Adipocyte (in vitro differentiated cells): Measurements from ENCODE around the gene ZCWPW1.

Experiments used
- DNase-seq: peaks from one replicate; pipeline ENCODE4 v3.0.0-alpha.2; 2015; ENCODE audit warnings: low read depth
- H3K27me3 ChIP-seq: replicated peaks from 2 replicates; pipeline ENCODE4 v1.7.0; 2013; ENCODE audit warnings: mild to moderate bottlenecking, low read length, moderate library complexity; ENCODE audit not compliant: control insufficient read depth, insufficient read depth
- H3K36me3 ChIP-seq: 2 replicates; pipeline ENCODE4 v1.7.0; 2013; ENCODE audit warnings: low read length, mild to moderate bottlenecking, moderate library complexity; ENCODE audit not compliant: control insufficient read depth, insufficient read depth, severe bottlenecking
- H3K4me1 ChIP-seq: 2 replicates; pipeline ENCODE4 v1.7.0; 2013; ENCODE audit warnings: mild to moderate bottlenecking, low read length, moderate library complexity; ENCODE audit not compliant: control insufficient read depth, insufficient read depth
- H3K4me3 ChIP-seq: 2 replicates; pipeline ENCODE4 v1.7.0; 2013; ENCODE audit warnings: mild to moderate bottlenecking, low read length, moderate library complexity
- H3K9ac ChIP-seq: 2 replicates; pipeline ENCODE4 v1.7.0; 2013; ENCODE audit warnings: mild to moderate bottlenecking, low read length, moderate library complexity
- H3K9me3 ChIP-seq: 2 replicates; pipeline ENCODE4 v1.7.0; 2013; ENCODE audit warnings: mild to moderate bottlenecking, low read length, moderate library complexity; ENCODE audit not compliant: control insufficient read depth

Gene ZCWPW1

GRCh38 chr7:100407285-100408180 is 21.0 kb downstream of the ZCWPW1 start:
- Histone ChIP-seq H3K4me3 (no peak overlapping the region), H3K4me1 (peaks cover 13% of the 10 kb centered on the region), H3K36me3 (no peaks in the 10 kb centered on the region), H3K9me3 (no peaks in the 10 kb centered on the region), H3K9ac (peak overlapping the region; percentile 35), H3K27me3 (peaks cover 13% of the 10 kb centered on the region)
- peak; percentile 91 for DNase-seq

- Histone ChIP-seq H3K9me3 (no peaks in the 10 kb centered on the region), H3K36me3 (no peaks in the 10 kb centered on the region), H3K4me1 (peaks cover 13% of the 10 kb centered on the region), H3K9ac (peak overlapping the region; percentile 35), H3K27me3 (peaks cover 13% of the 10 kb centered on the region), H3K4me3 (no peak overlapping the region)
- DNase-seq: no peak
These were observed 21.7 kb downstream of the ZCWPW1 start for GRCh38 chr7:100406767-100407166.

GRCh38 chr7:100402241-100402640 is 26.3 kb downstream of the ZCWPW1 start:
- Histone ChIP-seq H3K27me3 (peaks cover 7% of the 10 kb centered on the region), H3K4me3 (no peak overlapping the region), H3K36me3 (no peaks in the 10 kb centered on the region), H3K9ac (no peak overlapping the region), H3K9me3 (no peaks in the 10 kb centered on the region), H3K4me1 (peaks cover 16% of the 10 kb centered on the region)
- no peak for DNase-seq

GRCh38 chr7:100401811-100402210 is 26.7 kb downstream of the ZCWPW1 start:
- no peak for DNase-seq
- H3K9ac ChIP-seq: no peak overlapping the region
- H3K27me3 ChIP-seq: peaks cover 7% of the 10 kb centered on the region
- no peaks in the 10 kb centered on the region for H3K36me3 ChIP-seq
- no peaks in the 10 kb centered on the region for H3K9me3 ChIP-seq
- peaks cover 15% of the 10 kb centered on the region for H3K4me1 ChIP-seq
- H3K4me3 ChIP-seq: no peak overlapping the region

- DNase-seq: no peak
- Histone ChIP-seq H3K27me3 (peaks cover 7% of the 10 kb centered on the region), H3K36me3 (no peaks in the 10 kb centered on the region), H3K4me3 (no peak overlapping the region), H3K9me3 (no peaks in the 10 kb centered on the region), H3K9ac (no peak overlapping the region), H3K4me1 (peaks cover 14% of the 10 kb centered on the region)
These were observed 27.8 kb downstream of the ZCWPW1 start for GRCh38 chr7:100400656-100401055.

- Histone ChIP-seq H3K36me3 (no peaks in the 10 kb centered on the region), H3K9me3 (no peaks in the 10 kb centered on the region), H3K4me3 (no peak overlapping the region), H3K9ac (no peak overlapping the region), H3K4me1 (peaks cover 14% of the 10 kb centered on the region), H3K27me3 (peaks cover 7% of the 10 kb centered on the region)
- no peak for DNase-seq
These were observed 28.5 kb downstream of the ZCWPW1 start for GRCh38 chr7:100400041-100400440.

GRCh38 chr7:100398239-100398638 is 30.3 kb downstream of the ZCWPW1 start:
- no peak overlapping the region for H3K4me3 ChIP-seq
- peaks cover 14% of the 10 kb centered on the region for H3K4me1 ChIP-seq
- no peak overlapping the region for H3K9ac ChIP-seq
- no peaks in the 10 kb centered on the region for H3K9me3 ChIP-seq
- no peak for DNase-seq
- no peaks in the 10 kb centered on the region for H3K36me3 ChIP-seq
- H3K27me3 ChIP-seq: peaks cover 7% of the 10 kb centered on the region

GRCh38 chr7:100397315-100398081 is 31.0 kb downstream of the ZCWPW1 start:
- Histone ChIP-seq H3K4me3 (no peak overlapping the region), H3K9me3 (no peaks in the 10 kb centered on the region), H3K36me3 (no peaks in the 10 kb centered on the region), H3K27me3 (peaks cover 7% of the 10 kb centered on the region), H3K4me1 (peaks cover 18% of the 10 kb centered on the region), H3K9ac (no peak overlapping the region)
- DNase-seq: no peak

GRCh38 chr7:100396421-100396982 is 32.0 kb downstream of the ZCWPW1 start:
- peaks cover 7% of the 10 kb centered on the region for H3K27me3 ChIP-seq

GRCh38 chr7:100394077-100394476 is 34.4 kb downstream of the ZCWPW1 start:
- Histone ChIP-seq H3K4me3 (no peak overlapping the region), H3K4me1 (peaks cover 23% of the 10 kb centered on the region), H3K9me3 (no peaks in the 10 kb centered on the region), H3K36me3 (no peaks in the 10 kb centered on the region), H3K27me3 (peaks cover 7% of the 10 kb centered on the region), H3K9ac (no peak overlapping the region)
- no peak for DNase-seq

More at GRCh38 chr7:100396421-100396982, 32.0 kb downstream of the ZCWPW1 start:
- no peak for DNase-seq
- Histone ChIP-seq H3K9me3 (no peaks in the 10 kb centered on the region), H3K36me3 (no peaks in the 10 kb centered on the region), H3K9ac (no peak overlapping the region), H3K4me1 (peaks cover 23% of the 10 kb centered on the region), H3K4me3 (no peak overlapping the region)

- no peaks in the 10 kb centered on the region for H3K9me3 ChIP-seq
- no peak overlapping the region for H3K9ac ChIP-seq
- no peak overlapping the region for H3K4me3 ChIP-seq
- no peaks in the 10 kb centered on the region for H3K36me3 ChIP-seq
- peaks cover 19% of the 10 kb centered on the region for H3K4me1 ChIP-seq
- DNase-seq: no peak
- H3K27me3 ChIP-seq: peaks cover 7% of the 10 kb centered on the region
These were observed 35.1 kb downstream of the ZCWPW1 start for GRCh38 chr7:100393233-100393905.
